OCI-LY3 (cell line): ENCODE measurements around the gene ARMC3.

Source experiments
- H2AFZ ChIP-seq: fragments of 200-600, 300-600 bp; shearing (Covaris generic); 2 replicates; pipeline ENCODE4 v1.6.0; 2014; ENCODE audit warnings: antibody characterized with exemption, low read depth, low read length
- H3K27ac ChIP-seq: fragments of 200-600, 300-600 bp; sonication (generic); 2 replicates; pipeline ENCODE4 v1.5.1; 2014; ENCODE audit warnings: mild to moderate bottlenecking, low read length, moderate library complexity, mixed read lengths
- H3K27me3 ChIP-seq: fragments of 200-600, 300-600 bp; sonication (generic); 2 replicates; pipeline ENCODE4 v1.6.1; 2014; ENCODE audit warnings: low read depth, low read length, mixed read lengths
- H3K36me3 ChIP-seq: fragments of 200-600, 300-600 bp; sonication (generic); replicated peaks from 2 replicates; pipeline ENCODE3; 2014; ENCODE audit warnings: low read depth, low read length, mixed read lengths
- H3K4me1 ChIP-seq: fragments of 300-600, 200-600 bp; sonication (generic); 2 replicates; pipeline ENCODE4 v1.6.1; 2014; ENCODE audit warnings: low read length, mixed read lengths
- H3K4me2 ChIP-seq: fragments of 200-600, 300-600 bp; sonication (generic); 2 replicates; pipeline ENCODE4 v1.6.1; 2014; ENCODE audit warnings: low read length, mixed read lengths
- H3K4me3 ChIP-seq: fragments of 300-600, 200-600 bp; sonication (generic); 2 replicates; pipeline ENCODE4 v1.5.1; 2014; ENCODE audit warnings: antibody characterized with exemption, mild to moderate bottlenecking, low read length, moderate library complexity
- H3K79me2 ChIP-seq: fragments of 300-600, 200-600 bp; shearing (Covaris generic); 2 replicates; pipeline ENCODE4 v1.6.1; 2014; ENCODE audit warnings: mild to moderate bottlenecking, low read length, mixed read lengths
- H3K9ac ChIP-seq: fragments of 300-600, 200-600 bp; shearing (Covaris generic); 2 replicates; pipeline ENCODE4 v1.6.0; 2014; ENCODE audit warnings: mild to moderate bottlenecking, low read length, moderate library complexity
- H3K9me3 ChIP-seq: fragments of 200-600, 300-600 bp; shearing (Covaris generic); 2 replicates; pipeline ENCODE4 v1.6.1; 2014; ENCODE audit warnings: low read length, mixed read lengths; ENCODE audit not compliant: insufficient read depth
- H4K20me1 ChIP-seq: fragments of 200-600, 300-600 bp; sonication (generic); 2 replicates; pipeline ENCODE4 v1.6.1; 2016; ENCODE audit warnings: low read length, mixed read lengths; ENCODE audit not compliant: insufficient read depth
- EZH2phosphoT487 ChIP-seq: fragments of 200-600 bp; shearing (Covaris generic); IDR thresholded peaks from 2 replicates; pipeline ENCODE4 v1.6.1; 2018; ENCODE audit warnings: antibody characterized with exemption, mixed run types, low read depth
- TF ChIP-seq, protein P1 (sequence below): fragments of 200-600, 300-600 bp; sonication (generic); IDR thresholded peaks from 2 replicates; pipeline ENCODE4 v1.5.1; 2014; ENCODE audit warnings: antibody characterized with exemption, low read length, low read depth

The ARMC3 gene

DNA sequence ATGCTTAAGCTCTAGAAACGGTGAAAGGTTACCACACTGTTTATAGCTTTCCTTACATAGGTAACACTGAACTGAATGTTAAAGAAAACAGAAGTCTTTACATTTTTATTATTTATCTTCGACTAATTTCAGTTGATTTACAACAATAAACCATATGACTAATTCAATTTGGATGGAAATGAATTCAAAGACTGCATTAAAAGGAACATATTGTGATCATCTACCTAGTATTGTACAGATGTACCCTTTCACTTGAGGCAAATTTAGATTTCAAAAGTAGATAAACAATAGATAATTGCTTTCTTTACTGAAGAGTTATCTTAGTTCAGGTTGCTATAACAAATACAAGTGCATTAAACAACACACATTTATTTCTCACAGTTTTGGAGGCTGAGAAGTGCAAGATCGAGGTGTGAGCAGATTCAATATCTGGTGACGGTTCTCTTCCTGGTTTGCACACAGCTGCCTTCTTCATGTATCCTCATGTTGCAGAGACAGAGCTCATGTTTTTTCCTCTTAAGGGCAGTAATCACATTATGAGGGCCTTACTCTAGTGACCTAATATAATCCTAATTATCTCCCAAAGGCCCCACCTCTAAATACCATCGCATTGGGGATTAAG lies 15.0 kb upstream of the ARMC3 start:
- Histone ChIP-seq H3K4me1 (no peaks in the 10 kb centered on the region), H3K36me3 (no peaks in the 10 kb centered on the region), H2AFZ (no peak overlapping the region), H4K20me1 (no peaks in the 10 kb centered on the region), H3K9me3 (no peaks in the 10 kb centered on the region), H3K9ac (no peak overlapping the region), H3K4me3 (no peak overlapping the region), H3K27me3 (no peaks in the 10 kb centered on the region), H3K27ac (no peak overlapping the region), H3K79me2 (no peaks in the 10 kb centered on the region), H3K4me2 (no peak overlapping the region)
- TF ChIP-seq EZH2phosphoT487, result no peak
- TF ChIP-seq, protein P1, sequence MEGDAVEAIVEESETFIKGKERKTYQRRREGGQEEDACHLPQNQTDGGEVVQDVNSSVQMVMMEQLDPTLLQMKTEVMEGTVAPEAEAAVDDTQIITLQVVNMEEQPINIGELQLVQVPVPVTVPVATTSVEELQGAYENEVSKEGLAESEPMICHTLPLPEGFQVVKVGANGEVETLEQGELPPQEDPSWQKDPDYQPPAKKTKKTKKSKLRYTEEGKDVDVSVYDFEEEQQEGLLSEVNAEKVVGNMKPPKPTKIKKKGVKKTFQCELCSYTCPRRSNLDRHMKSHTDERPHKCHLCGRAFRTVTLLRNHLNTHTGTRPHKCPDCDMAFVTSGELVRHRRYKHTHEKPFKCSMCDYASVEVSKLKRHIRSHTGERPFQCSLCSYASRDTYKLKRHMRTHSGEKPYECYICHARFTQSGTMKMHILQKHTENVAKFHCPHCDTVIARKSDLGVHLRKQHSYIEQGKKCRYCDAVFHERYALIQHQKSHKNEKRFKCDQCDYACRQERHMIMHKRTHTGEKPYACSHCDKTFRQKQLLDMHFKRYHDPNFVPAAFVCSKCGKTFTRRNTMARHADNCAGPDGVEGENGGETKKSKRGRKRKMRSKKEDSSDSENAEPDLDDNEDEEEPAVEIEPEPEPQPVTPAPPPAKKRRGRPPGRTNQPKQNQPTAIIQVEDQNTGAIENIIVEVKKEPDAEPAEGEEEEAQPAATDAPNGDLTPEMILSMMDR, result no peak

DNA sequence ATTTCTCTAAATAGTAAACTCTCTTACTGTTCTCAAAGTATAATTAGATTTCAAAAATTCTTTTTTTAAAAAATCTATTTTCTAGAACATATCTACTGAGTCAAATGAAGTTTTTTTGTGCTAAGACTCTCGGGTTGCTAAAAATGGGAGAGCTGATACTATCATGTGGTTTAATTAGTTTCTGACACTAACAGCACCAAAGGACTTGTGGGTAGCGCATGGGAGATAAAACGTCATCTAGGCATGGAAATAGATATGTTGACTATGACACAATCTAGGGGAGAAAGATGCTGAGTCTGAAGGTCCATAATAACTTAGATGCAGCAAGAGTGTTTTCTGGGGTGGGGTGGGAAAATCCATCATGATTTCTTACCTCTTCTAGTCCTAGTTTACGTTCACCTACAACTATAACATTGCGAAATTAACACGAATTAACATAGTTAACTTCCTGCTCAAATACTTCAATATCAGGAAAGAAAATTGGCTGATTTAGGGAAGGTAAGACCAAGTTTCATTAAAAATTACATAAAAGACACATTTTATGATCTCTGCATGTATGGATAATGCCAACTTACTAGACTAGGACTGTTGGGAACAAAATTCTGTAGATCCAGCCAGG lies 14.3 kb upstream of the ARMC3 start:
- Histone ChIP-seq H3K27me3 (no peaks in the 10 kb centered on the region), H3K27ac (no peak overlapping the region), H3K4me3 (no peak overlapping the region), H3K9ac (no peak overlapping the region), H3K79me2 (no peaks in the 10 kb centered on the region), H3K9me3 (no peaks in the 10 kb centered on the region), H3K36me3 (no peaks in the 10 kb centered on the region), H4K20me1 (no peaks in the 10 kb centered on the region), H2AFZ (no peak overlapping the region), H3K4me1 (no peaks in the 10 kb centered on the region), H3K4me2 (no peak overlapping the region)
- TF ChIP-seq, protein P1, result no peak
- TF ChIP-seq EZH2phosphoT487, result no peak

DNA sequence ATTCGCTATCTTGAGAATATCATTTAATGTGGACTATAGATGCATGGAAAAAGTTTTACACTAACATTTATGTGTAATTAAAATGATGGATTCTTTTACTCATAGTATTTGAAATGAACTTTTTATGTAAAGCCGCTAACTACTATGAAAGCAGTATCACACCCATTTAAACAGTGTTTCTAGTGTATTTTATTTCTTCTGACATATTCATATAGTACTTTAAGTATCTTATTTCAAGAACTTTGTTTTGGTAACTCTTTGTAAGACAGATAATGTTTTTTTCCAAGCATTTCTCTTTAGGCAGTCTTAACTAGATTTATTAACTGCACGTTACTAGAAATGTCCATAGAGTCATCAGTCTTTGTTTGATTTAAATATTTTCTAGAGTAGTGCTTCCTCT lies 12.5 kb upstream of the ARMC3 start:
- no peak overlapping the region for H3K9ac ChIP-seq
- no peaks in the 10 kb centered on the region for H4K20me1 ChIP-seq
- H2AFZ ChIP-seq, result no peak overlapping the region
- no peaks in the 10 kb centered on the region for H3K4me1 ChIP-seq
- H3K9me3 ChIP-seq, result no peaks in the 10 kb centered on the region
- no peak for TF ChIP-seq EZH2phosphoT487
- TF ChIP-seq, protein P1, result no peak
- H3K4me3 ChIP-seq, result no peak overlapping the region
- H3K36me3 ChIP-seq, result no peaks in the 10 kb centered on the region
- no peaks in the 10 kb centered on the region for H3K79me2 ChIP-seq
- H3K27me3 ChIP-seq, result no peaks in the 10 kb centered on the region
- no peak overlapping the region for H3K27ac ChIP-seq
- H3K4me2 ChIP-seq, result no peak overlapping the region

- H4K20me1 ChIP-seq, result no peaks in the 10 kb centered on the region
- no peak overlapping the region for H3K9ac ChIP-seq
- no peaks in the 10 kb centered on the region for H3K4me1 ChIP-seq
- H3K4me2 ChIP-seq, result no peak overlapping the region
- H3K27me3 ChIP-seq, result no peaks in the 10 kb centered on the region
- H3K36me3 ChIP-seq, result no peaks in the 10 kb centered on the region
- H3K79me2 ChIP-seq, result no peaks in the 10 kb centered on the region
- no peak for TF ChIP-seq EZH2phosphoT487
- no peak overlapping the region for H3K27ac ChIP-seq
- H3K9me3 ChIP-seq, result no peaks in the 10 kb centered on the region
- H3K4me3 ChIP-seq, result no peak overlapping the region
- H2AFZ ChIP-seq, result no peak overlapping the region
Measured at GRCh38 chr10:22925088-22925487, 2.8 kb upstream of the ARMC3 start.
